Sigmoid colon (tissue), 7 donors: ENCODE measurements around the gene GRPEL1. TPM values are rescaled to one million over a fixed set of nuclear protein-coding genes. Genes with fewer than 3 reads are reported as not detected.

ENCODE experiments used
- DNase-seq: peaks from one replicate; pipeline ENCODE4 v3.0.0-alpha.2; 2019
- H3K27ac ChIP-seq, 4 donors: fragments of 200-600 bp; sonication (generic); one replicate each; pipeline ENCODE4 v1.5.1; 2016 to 2019; ENCODE audit warnings: mild to moderate bottlenecking in 1 of 4
- H3K27me3 ChIP-seq, 3 donors: fragments of 200-600 bp; sonication (generic); one replicate each; pipeline ENCODE4 v1.5.1; 2019; ENCODE audit warnings: mild to moderate bottlenecking in 1 of 3
- H3K36me3 ChIP-seq, 4 donors: fragments of 200-600 bp; sonication (generic); one replicate each; pipeline ENCODE4 v1.5.1; 2016 to 2019
- H3K4me1 ChIP-seq, 4 donors: fragments of 200-600 bp; sonication (generic); one replicate each; pipeline ENCODE4 v1.5.1; 2017 to 2019
- H3K4me3 ChIP-seq, 4 donors: fragments of 200-600 bp; sonication (generic); one replicate each; pipeline ENCODE4 v1.5.1; 2017 to 2019; ENCODE audit warnings: mild to moderate bottlenecking in 2 of 4, moderate library complexity in 1 of 4
- H3K9me3 ChIP-seq, 4 donors: fragments of 200-600 bp in 3 of 4; sonication (generic) in 3 of 4; one replicate each; pipeline versions ENCODE4 v1.5.1 to v1.6.1; 2013 to 2019
- EP300 ChIP-seq, 4 donors: sonication (generic); formaldehyde crosslinking; IDR thresholded peaks; one replicate each; pipeline ENCODE4 v1.6.1; 2017; ENCODE audit warnings: antibody characterized with exemption in 4 of 4
- POLR2A ChIP-seq, 2 donors: fragments of 450-650 bp; IDR thresholded peaks; one replicate each; pipeline ENCODE4 v1.6.1; 2016; ENCODE audit warnings: antibody characterized with exemption in 2 of 2, mild to moderate bottlenecking in 2 of 2, moderate library complexity in 2 of 2
- POLR2AphosphoS5 ChIP-seq, 4 donors: sonication (generic); formaldehyde crosslinking; IDR thresholded peaks; one replicate each; pipeline ENCODE4 v1.6.1; 2017; ENCODE audit warnings: antibody characterized with exemption in 4 of 4
- WGBS, 2 donors: extraction: QIAGEN DNeasy Blood & Tissue Kit; methylation state at CpG; one replicate each; pipeline ENCODE4 v1.1.7; 2013; 5-methylcytosine and 5-hydroxymethylcytosine counted together
- intact Hi-C: fragments of 100-400 bp; cut with DNase I; formaldehyde crosslinking; loops from one replicate; pipeline ENCODE4 v1.15.1; 2023
- polyA plus RNA-seq, 3 donors: library from polyadenylated mRNA; stranded (reverse); fragments of 200-250 nt; gene quantifications; one replicate each; pipeline ENCODE4 v1.2.3, GENCODE V29; 2013
- total RNA-seq, 4 donors: library from RNA; depleted of rRNA; stranded (reverse); fragments of >200 nt; gene quantifications; one replicate each; pipeline ENCODE4 v1.1.0, GENCODE V29; 2016
- TF ChIP-seq, protein P1 (sequence below), 4 experiments: fragments of 450-650 bp in 3 of 4; fragments of 200-600 bp in 1 of 4; IDR thresholded peaks; one replicate each; pipeline ENCODE4 v1.5.1; 2016 to 2019; ENCODE audit warnings: antibody characterized with exemption in 4 of 4, mild to moderate bottlenecking in 3 of 4, moderate library complexity in 2 of 4
- donor health status: healthy with polysubstance abuse.
- donor health status: Bipolar disorder and iron deficiency.
- donor health status: healthy.

GRPEL1 gene
- total and polyA plus RNA-seq, 7 donors: 7.5 to 34.7 (median 23.2) TPM

- Histone ChIP-seq H3K36me3 (no peaks in the 10 kb centered on the region), H3K4me3 (no peak overlapping the region), H3K27me3 (no peaks in the 10 kb centered on the region), H3K27ac (no peak overlapping the region), H3K4me1 (peaks cover 0 to 16% (median 13%) of the 10 kb centered on the region in 4 donors), H3K9me3 (no peaks in the 10 kb centered on the region)
- TF ChIP-seq, protein P1, sequence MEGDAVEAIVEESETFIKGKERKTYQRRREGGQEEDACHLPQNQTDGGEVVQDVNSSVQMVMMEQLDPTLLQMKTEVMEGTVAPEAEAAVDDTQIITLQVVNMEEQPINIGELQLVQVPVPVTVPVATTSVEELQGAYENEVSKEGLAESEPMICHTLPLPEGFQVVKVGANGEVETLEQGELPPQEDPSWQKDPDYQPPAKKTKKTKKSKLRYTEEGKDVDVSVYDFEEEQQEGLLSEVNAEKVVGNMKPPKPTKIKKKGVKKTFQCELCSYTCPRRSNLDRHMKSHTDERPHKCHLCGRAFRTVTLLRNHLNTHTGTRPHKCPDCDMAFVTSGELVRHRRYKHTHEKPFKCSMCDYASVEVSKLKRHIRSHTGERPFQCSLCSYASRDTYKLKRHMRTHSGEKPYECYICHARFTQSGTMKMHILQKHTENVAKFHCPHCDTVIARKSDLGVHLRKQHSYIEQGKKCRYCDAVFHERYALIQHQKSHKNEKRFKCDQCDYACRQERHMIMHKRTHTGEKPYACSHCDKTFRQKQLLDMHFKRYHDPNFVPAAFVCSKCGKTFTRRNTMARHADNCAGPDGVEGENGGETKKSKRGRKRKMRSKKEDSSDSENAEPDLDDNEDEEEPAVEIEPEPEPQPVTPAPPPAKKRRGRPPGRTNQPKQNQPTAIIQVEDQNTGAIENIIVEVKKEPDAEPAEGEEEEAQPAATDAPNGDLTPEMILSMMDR (IDR thresholded peaks at IDR 0.05): no peak
- TF ChIP-seq POLR2A (IDR thresholded peaks at IDR 0.05) (no peak), POLR2AphosphoS5 (IDR thresholded peaks at IDR 0.05) (no peak), EP300 (IDR thresholded peaks at IDR 0.05) (no peak)
- WGBS, 2 donors: 87 to 88% methylated on average over 11 of the region's 11 CpGs
- intact Hi-C loops: no loop called here
- no peak for DNase-seq
Measured at GRCh38 chr4:7107166-7107905, 39.5 kb upstream of the GRPEL1 start.

DNA sequence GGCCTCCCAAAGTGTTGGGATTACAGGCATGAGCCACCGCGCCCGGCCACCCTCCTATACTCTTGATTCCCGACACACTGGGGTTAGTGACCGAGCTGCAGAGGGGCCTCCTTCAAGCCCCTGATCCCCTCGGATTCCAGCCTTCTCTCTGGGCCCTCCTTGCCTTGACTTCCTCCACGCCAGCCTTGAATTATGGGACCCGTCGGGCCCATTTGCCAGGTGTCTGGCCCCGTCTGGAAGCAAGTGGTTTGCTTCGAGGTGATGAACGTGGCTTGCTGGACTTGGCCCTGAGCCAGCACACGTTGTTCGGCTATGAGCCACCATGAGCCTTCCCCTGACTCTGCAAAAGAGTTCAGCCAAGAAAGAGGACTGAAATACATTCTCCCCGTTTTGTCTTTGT lies 37.4 kb upstream of the GRPEL1 start:
- Histone ChIP-seq H3K9me3 (no peaks in the 10 kb centered on the region), H3K27me3 (no peaks in the 10 kb centered on the region), H3K4me1 (peaks cover 0 to 25% (median 22%) of the 10 kb centered on the region in 4 donors), H3K4me3 (no peak overlapping the region), H3K27ac (no peak overlapping the region), H3K36me3 (no peaks in the 10 kb centered on the region)
- TF ChIP-seq POLR2A (IDR thresholded peaks at IDR 0.05) (no peak), POLR2AphosphoS5 (IDR thresholded peaks at IDR 0.05) (no peak), EP300 (IDR thresholded peaks at IDR 0.05) (no peak)
- TF ChIP-seq, protein P1 (IDR thresholded peaks at IDR 0.05): no peak
- WGBS, 2 donors: 65 to 72% methylated on average over 15 of the region's 15 CpGs
- intact Hi-C loops: no loop called here
- no peak for DNase-seq

GRCh38 chr4:7104366-7105031 lies 36.6 kb upstream of the GRPEL1 start:
- TF ChIP-seq, protein P1 (IDR thresholded peaks at IDR 0.05): no peak
- no peak for TF ChIP-seq POLR2A (IDR thresholded peaks at IDR 0.05)
- TF ChIP-seq POLR2AphosphoS5 (IDR thresholded peaks at IDR 0.05): no peak
- no peak for TF ChIP-seq EP300 (IDR thresholded peaks at IDR 0.05)
- peaks cover 0 to 25% (median 22%) of the 10 kb centered on the region in 4 donors for H3K4me1 ChIP-seq
- WGBS, 2 donors: 87% methylated on average over 7 of the region's 7 CpGs
- H3K4me3 ChIP-seq: no peak overlapping the region
- no peaks in the 10 kb centered on the region for H3K36me3 ChIP-seq
- no peak for DNase-seq
- H3K27me3 ChIP-seq: no peaks in the 10 kb centered on the region
- H3K27ac ChIP-seq: peak overlapping the region in 3 of 4 donors; percentile 81 to 86 (median 83)
- intact Hi-C loops: no loop called here
- no peaks in the 10 kb centered on the region for H3K9me3 ChIP-seq

DNA sequence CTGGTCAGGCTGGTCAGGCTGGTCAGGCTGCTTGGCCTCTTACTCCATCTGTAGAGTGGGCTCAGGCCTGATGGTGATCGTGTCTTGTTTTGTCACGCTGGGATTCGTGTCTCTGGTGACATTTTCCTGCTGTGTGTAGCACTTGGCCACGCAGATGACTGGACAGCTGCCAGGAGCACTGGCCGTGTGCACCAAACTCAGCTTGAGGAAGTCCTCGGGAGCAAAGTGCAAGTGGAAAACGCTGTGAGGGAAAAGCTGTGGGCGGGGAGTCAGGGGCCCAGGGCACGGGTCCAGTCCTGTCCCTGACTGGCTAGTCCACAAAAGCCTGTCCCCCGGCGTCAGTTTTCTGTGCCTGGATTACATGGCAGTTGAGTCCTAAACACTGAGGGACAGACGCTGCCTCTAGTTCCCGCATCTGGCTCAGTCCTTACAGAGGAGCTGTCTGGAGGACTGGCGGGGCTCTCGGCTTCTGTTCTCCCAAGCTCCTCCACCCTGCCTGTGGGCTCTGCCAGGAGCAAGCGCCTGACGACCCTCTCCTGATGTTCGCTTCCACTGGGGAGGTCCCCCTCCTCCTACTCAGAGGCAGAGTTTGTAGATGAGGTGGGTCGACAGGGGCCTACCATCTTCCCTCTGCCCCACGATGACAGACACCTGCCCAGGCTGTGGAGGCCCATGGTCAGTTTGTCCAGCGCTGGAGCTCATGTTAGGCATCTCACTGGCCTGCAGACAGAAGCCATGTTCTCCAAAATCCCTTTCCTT lies 35.9 kb upstream of the GRPEL1 start:
- TF ChIP-seq POLR2AphosphoS5 (IDR thresholded peaks at IDR 0.05) (no peak), POLR2A (IDR thresholded peaks at IDR 0.05) (no peak), EP300 (IDR thresholded peaks at IDR 0.05) (no peak)
- TF ChIP-seq, protein P1 (IDR thresholded peaks at IDR 0.05): no peak
- Histone ChIP-seq H3K4me1 (peaks cover 0 to 25% (median 22%) of the 10 kb centered on the region in 4 donors), H3K9me3 (no peaks in the 10 kb centered on the region), H3K27me3 (no peaks in the 10 kb centered on the region), H3K36me3 (no peaks in the 10 kb centered on the region), H3K4me3 (peak overlapping the region in 3 of 4 donors; percentile 58 to 62 (median 60)), H3K27ac (peak overlapping the region; percentile 75 to 86 (median 82))
- peak; percentile 91 for DNase-seq
- intact Hi-C loops: no loop called here
- 18 to 34% methylated on average over 21 of the region's 21 CpGs for WGBS, 2 donors
